Fibroblast of lung (primary cell): ENCODE measurements around the gene PKNOX2. TPM values are rescaled to one million over a fixed set of nuclear protein-coding genes. Genes with fewer than 3 reads are reported as not detected.

Experiments used
- DNase-seq, 2 donors: peaks; one replicate each; pipeline versions ENCODE4 v3.0.0 to v3.0.0-alpha.2; 2010; ENCODE audit warnings: low read depth in 2 of 2
- H2AFZ ChIP-seq: 2 replicates; pipeline ENCODE4 v1.5.1; 2012; ENCODE audit warnings: low read length, control low read depth, inconsistent platforms
- H3K27ac ChIP-seq: 2 replicates; pipeline ENCODE4 v1.5.1; 2011; ENCODE audit warnings: low read length, control low read depth; ENCODE audit not compliant: insufficient read depth
- H3K27me3 ChIP-seq: 2 replicates; pipeline ENCODE4 v1.5.1; 2011; ENCODE audit warnings: mild to moderate bottlenecking, low read length; ENCODE audit not compliant: control insufficient read depth, insufficient read depth
- H3K36me3 ChIP-seq: 2 replicates; pipeline ENCODE4 v1.5.1; 2011; ENCODE audit warnings: low read length; ENCODE audit not compliant: control insufficient read depth, insufficient read depth
- H3K4me1 ChIP-seq: 2 replicates; pipeline ENCODE4 v1.5.1; 2011; ENCODE audit warnings: low read length; ENCODE audit not compliant: control insufficient read depth, insufficient read depth; ENCODE audit errors: extremely low read depth
- H3K4me2 ChIP-seq: 2 replicates; pipeline ENCODE4 v1.5.1; 2011; ENCODE audit warnings: low read length, control low read depth; ENCODE audit not compliant: insufficient read depth; ENCODE audit errors: extremely low read depth
- H3K4me3 ChIP-seq, 4 experiments: fragments of 200-600 bp in 1 of 4; sonication (generic) in 1 of 4; replicated peaks in 1 of 4; 2 replicates each; pipeline ENCODE4 v1.5.1; 2011 to 2016; ENCODE audit warnings: low read length in 4 of 4, low read depth in 3 of 4, mild to moderate bottlenecking in 3 of 4, control low read depth in 2 of 4, inconsistent platforms in 1 of 4, mixed read lengths in 1 of 4; ENCODE audit not compliant: insufficient read depth in 1 of 4; ENCODE audit errors: control extremely low read depth in 1 of 4
- H3K79me2 ChIP-seq: 2 replicates; pipeline ENCODE4 v1.5.1; 2012; ENCODE audit warnings: mild to moderate bottlenecking, low read length, inconsistent platforms; ENCODE audit not compliant: control insufficient read depth, insufficient read depth
- H3K9ac ChIP-seq: 2 replicates; pipeline ENCODE4 v1.5.1; 2011; ENCODE audit warnings: mild to moderate bottlenecking, low read length, control low read depth; ENCODE audit not compliant: insufficient read depth
- H3K9me3 ChIP-seq: 2 replicates; pipeline ENCODE4 v1.5.1; 2012; ENCODE audit warnings: low read depth, low read length; ENCODE audit not compliant: control insufficient read depth, insufficient read depth
- H4K20me1 ChIP-seq: 2 replicates; pipeline ENCODE4 v1.5.1; 2011; ENCODE audit warnings: low read length; ENCODE audit not compliant: control insufficient read depth, insufficient read depth; ENCODE audit errors: extremely low read depth
- CTCF ChIP-seq, 2 donors: IDR thresholded peaks in 1 of 2; conservative IDR thresholded peaks in 1 of 2; 1 replicate in 1 of 2; 2 replicates in 1 of 2; pipeline ENCODE4 v1.5.1; 2011 to 2012; ENCODE audit warnings: low read length in 2 of 2, control low read depth in 1 of 2, inconsistent platforms in 1 of 2, low read depth in 1 of 2, mild to moderate bottlenecking in 1 of 2
- EZH2 ChIP-seq: IDR thresholded peaks from 2 replicates; pipeline ENCODE4 v1.5.1; 2012; ENCODE audit warnings: low read length, control low read depth, mild to moderate bottlenecking; ENCODE audit errors: missing control alignments
- polyA plus RNA-seq, 2 donors: library from polyadenylated mRNA; depleted of rRNA in 1 of 2; stranded (reverse) in 1 of 2; unstranded in 1 of 2; fragments of >200 nt; gene quantifications; 2 replicates each; pipeline ENCODE4 v1.2.1, GENCODE V29; 2011 to 2012; ENCODE audit warnings: missing spikeins in 1 of 2
- total RNA-seq: library from RNA; depleted of rRNA; stranded (reverse); fragments of >200 nt; gene quantifications from 2 replicates; pipeline ENCODE4 v1.2.1, GENCODE V29; 2014

Gene PKNOX2
- total and polyA plus RNA-seq, 2 donors (not counting 1 experiment from before 2014, with no cell fraction given) = 0.33 to 2.2 TPM

- no peak for TF ChIP-seq EZH2
- TF ChIP-seq CTCF (conservative IDR thresholded peaks at IDR 0.05 in 1 of 2, IDR thresholded peaks at IDR 0.05 in 1 of 2; ENCODE audit: low read depth in 1 of 2, low read length in 2 of 2) = no peak
- Histone ChIP-seq H3K4me3 (no peak overlapping the region), H3K79me2 (no peaks in the 10 kb centered on the region), H3K36me3 (no peaks in the 10 kb centered on the region), H2AFZ (no peak overlapping the region), H3K9ac (no peak overlapping the region), H3K27ac (no peak overlapping the region), H3K27me3 (no peaks in the 10 kb centered on the region), H3K4me1 (peaks cover 12% of the 10 kb centered on the region), H3K9me3 (no peaks in the 10 kb centered on the region), H4K20me1 (no peaks in the 10 kb centered on the region), H3K4me2 (no peak overlapping the region)
- peak; percentile 59 to 73 for DNase-seq
Observed at GRCh38 chr11:125402435-125402834, 237.9 kb downstream of the PKNOX2 start.

- H3K4me1 ChIP-seq = peaks cover 12% of the 10 kb centered on the region
Observed at GRCh38 chr11:125404157-125404810, 239.7 kb downstream of the PKNOX2 start.

More at GRCh38 chr11:125404157-125404810, 239.7 kb downstream of the PKNOX2 start:
- DNase-seq = no peak
- H3K27ac ChIP-seq = no peak overlapping the region
- peaks cover 2% of the 10 kb centered on the region for H3K27me3 ChIP-seq
- H3K4me3 ChIP-seq = no peak overlapping the region
- no peak overlapping the region for H3K4me2 ChIP-seq
- peak overlapping the region; percentile 24 for H2AFZ ChIP-seq
- no peak overlapping the region for H3K9ac ChIP-seq
- H4K20me1 ChIP-seq = no peaks in the 10 kb centered on the region
- TF ChIP-seq EZH2 = no peak
- no peak for TF ChIP-seq CTCF (conservative IDR thresholded peaks at IDR 0.05 in 1 of 2, IDR thresholded peaks at IDR 0.05 in 1 of 2; ENCODE audit: low read depth in 1 of 2, low read length in 2 of 2)
- no peaks in the 10 kb centered on the region for H3K36me3 ChIP-seq
- no peaks in the 10 kb centered on the region for H3K79me2 ChIP-seq
- H3K9me3 ChIP-seq = no peaks in the 10 kb centered on the region
